Keratinocyte (primary cell): ENCODE measurements around the gene EPHB2. TPM values are rescaled to one million over a fixed set of nuclear protein-coding genes. Genes with fewer than 3 reads are reported as not detected.

Experiments
- DNase-seq: peaks from one replicate; pipeline ENCODE4 v3.0.0-alpha.2; 2011; ENCODE audit warnings: low read depth, missing footprints, low spot score
- FAIRE-seq: peaks from 2 replicates; lab custom pipeline; 2011; peaks lifted over from hg19 to GRCh38; lab: Jason Lieb, UNC
- H2AFZ ChIP-seq: 2 replicates; pipeline ENCODE4 v1.6.0; 2012; ENCODE audit warnings: low read length, control low read depth, inconsistent platforms; ENCODE audit not compliant: control insufficient read depth
- H3K27ac ChIP-seq: 2 replicates; pipeline ENCODE4 v1.5.1; 2011; ENCODE audit warnings: low read length; ENCODE audit not compliant: control insufficient read depth, insufficient read depth
- H3K27me3 ChIP-seq: 3 replicates; pipeline ENCODE4 v1.6.0; 2011; ENCODE audit warnings: low read length; ENCODE audit not compliant: control insufficient read depth, insufficient read depth; ENCODE audit errors: extremely low read depth
- H3K36me3 ChIP-seq, 2 experiments: 2 replicates in 1 of 2; 3 replicates in 1 of 2; pipeline ENCODE4 v1.5.1; 2011; ENCODE audit warnings: low read length in 2 of 2, mild to moderate bottlenecking in 1 of 2; ENCODE audit not compliant: control insufficient read depth in 2 of 2, insufficient read depth in 2 of 2; ENCODE audit errors: extremely low read depth in 1 of 2
- H3K4me1 ChIP-seq: 3 replicates; pipeline ENCODE4 v1.5.1; 2011; ENCODE audit warnings: low read length; ENCODE audit not compliant: control insufficient read depth, insufficient read depth; ENCODE audit errors: extremely low read depth
- H3K4me2 ChIP-seq: 3 replicates; pipeline ENCODE4 v1.6.0; 2011; ENCODE audit warnings: low read depth, low read length; ENCODE audit not compliant: control insufficient read depth, insufficient read depth; ENCODE audit errors: extremely low read depth
- H3K4me3 ChIP-seq, 3 experiments: fragments of 200-600 bp in 1 of 3; sonication (generic) in 1 of 3; 2 replicates in 2 of 3; 3 replicates in 1 of 3; pipeline ENCODE4 v1.5.1; 2011 to 2016; ENCODE audit warnings: low read length in 3 of 3, mild to moderate bottlenecking in 3 of 3, control low read depth in 2 of 3, inconsistent platforms in 1 of 3, low read depth in 1 of 3, mixed read lengths in 1 of 3, mixed run types in 1 of 3, moderate library complexity in 1 of 3; ENCODE audit not compliant: control insufficient read depth in 2 of 3, insufficient read depth in 2 of 3; ENCODE audit errors: extremely low read depth in 1 of 3
- H3K79me2 ChIP-seq: 2 replicates; pipeline ENCODE4 v1.6.0; 2012; ENCODE audit warnings: low read length; ENCODE audit not compliant: control insufficient read depth, insufficient read depth
- H3K9ac ChIP-seq: 3 replicates; pipeline ENCODE4 v1.6.0; 2011; ENCODE audit warnings: low read length; ENCODE audit not compliant: control insufficient read depth, insufficient read depth; ENCODE audit errors: extremely low read depth
- H3K9me1 ChIP-seq: 3 replicates; pipeline ENCODE4 v1.6.0; 2011; ENCODE audit warnings: low read length; ENCODE audit not compliant: control insufficient read depth, insufficient read depth; ENCODE audit errors: extremely low read depth
- H3K9me3 ChIP-seq: 2 replicates; pipeline ENCODE4 v1.5.1; 2012; ENCODE audit warnings: low read depth, low read length; ENCODE audit not compliant: control insufficient read depth
- H4K20me1 ChIP-seq: 3 replicates; pipeline ENCODE4 v1.6.0; 2011; ENCODE audit warnings: low read length; ENCODE audit not compliant: control insufficient read depth, insufficient read depth; ENCODE audit errors: extremely low read depth
- EZH2 ChIP-seq: IDR thresholded peaks from one replicate; pipeline ENCODE4 v1.6.1; 2012; ENCODE audit warnings: inconsistent platforms, mild to moderate bottlenecking, low read length, moderate library complexity
- dilution Hi-C: fragments of 300-500 bp; cut with MboI; formaldehyde crosslinking; loops from one replicate; pipeline ENCODE4 v1.7.0; 2020; ENCODE audit warnings: low sequenced_read_pairs; ENCODE audit not compliant: extremely low pct_ligation_motif_present
- polyA plus RNA-seq, 5 experiments: library from polyadenylated mRNA; depleted of rRNA in 3 of 5; stranded (reverse) in 3 of 5; stranded (forward) in 1 of 5; unstranded in 1 of 5; fragments of >200 nt; gene quantifications; 1 replicate in 1 of 5; 2 replicates in 3 of 5; 3 replicates in 1 of 5; pipeline versions ENCODE4 v1.2.1 to v1.2.3, GENCODE V29; 2011 to 2012; ENCODE audit warnings: missing spikeins in 2 of 5, low read depth in 1 of 5, low replicate concordance in 1 of 5
- TF ChIP-seq, protein P1 (sequence below), 3 experiments: IDR thresholded peaks in 1 of 3; conservative IDR thresholded peaks in 1 of 3; optimal IDR thresholded peaks in 1 of 3; 2 replicates in 2 of 3; 3 replicates in 1 of 3; pipeline versions ENCODE3 to v1.5.1; 2011; ENCODE audit warnings: low read length in 3 of 3, mild to moderate bottlenecking in 3 of 3, moderate library complexity in 2 of 3, control low read depth in 1 of 3, inconsistent platforms in 1 of 3; ENCODE audit not compliant: insufficient read depth in 2 of 3; ENCODE audit errors: extremely low read depth in 1 of 3

EPHB2 gene
- polyA plus RNA-seq, 1 donor (not counting 4 experiments of a cell fraction or from before 2014, with no cell fraction given), result 0.10 TPM

DNA sequence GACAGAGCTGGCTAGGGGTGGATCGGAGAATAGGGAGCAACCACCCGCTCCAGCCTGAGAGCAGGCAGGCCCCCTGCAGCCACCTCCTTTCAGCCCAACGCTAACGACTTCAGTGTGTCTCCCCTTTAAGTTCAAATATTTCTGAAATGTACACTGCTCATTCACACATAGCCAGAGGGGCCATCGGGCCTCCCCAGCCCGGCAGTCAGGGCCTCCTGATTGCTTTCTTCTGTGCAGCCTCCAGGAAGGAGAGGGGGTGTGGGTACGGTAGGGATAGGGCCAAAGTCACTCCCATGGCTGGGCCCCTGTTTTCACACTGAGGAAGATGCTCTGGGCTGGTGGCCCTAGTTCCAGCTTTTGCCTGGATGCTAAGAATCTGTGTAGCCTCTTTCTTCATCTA lies 64.8 kb downstream of the EPHB2 start:
- TF ChIP-seq, protein P1, sequence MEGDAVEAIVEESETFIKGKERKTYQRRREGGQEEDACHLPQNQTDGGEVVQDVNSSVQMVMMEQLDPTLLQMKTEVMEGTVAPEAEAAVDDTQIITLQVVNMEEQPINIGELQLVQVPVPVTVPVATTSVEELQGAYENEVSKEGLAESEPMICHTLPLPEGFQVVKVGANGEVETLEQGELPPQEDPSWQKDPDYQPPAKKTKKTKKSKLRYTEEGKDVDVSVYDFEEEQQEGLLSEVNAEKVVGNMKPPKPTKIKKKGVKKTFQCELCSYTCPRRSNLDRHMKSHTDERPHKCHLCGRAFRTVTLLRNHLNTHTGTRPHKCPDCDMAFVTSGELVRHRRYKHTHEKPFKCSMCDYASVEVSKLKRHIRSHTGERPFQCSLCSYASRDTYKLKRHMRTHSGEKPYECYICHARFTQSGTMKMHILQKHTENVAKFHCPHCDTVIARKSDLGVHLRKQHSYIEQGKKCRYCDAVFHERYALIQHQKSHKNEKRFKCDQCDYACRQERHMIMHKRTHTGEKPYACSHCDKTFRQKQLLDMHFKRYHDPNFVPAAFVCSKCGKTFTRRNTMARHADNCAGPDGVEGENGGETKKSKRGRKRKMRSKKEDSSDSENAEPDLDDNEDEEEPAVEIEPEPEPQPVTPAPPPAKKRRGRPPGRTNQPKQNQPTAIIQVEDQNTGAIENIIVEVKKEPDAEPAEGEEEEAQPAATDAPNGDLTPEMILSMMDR (optimal IDR thresholded peaks at IDR 0.05 in 1 of 3, IDR thresholded peaks at IDR 0.05 in 1 of 3, conservative IDR thresholded peaks at IDR 0.05 in 1 of 3; ENCODE audit: extremely low read depth in 1 of 3, insufficient read depth in 2 of 3, low read length in 3 of 3), result no peak
- DNase-seq, result no peak

DNA sequence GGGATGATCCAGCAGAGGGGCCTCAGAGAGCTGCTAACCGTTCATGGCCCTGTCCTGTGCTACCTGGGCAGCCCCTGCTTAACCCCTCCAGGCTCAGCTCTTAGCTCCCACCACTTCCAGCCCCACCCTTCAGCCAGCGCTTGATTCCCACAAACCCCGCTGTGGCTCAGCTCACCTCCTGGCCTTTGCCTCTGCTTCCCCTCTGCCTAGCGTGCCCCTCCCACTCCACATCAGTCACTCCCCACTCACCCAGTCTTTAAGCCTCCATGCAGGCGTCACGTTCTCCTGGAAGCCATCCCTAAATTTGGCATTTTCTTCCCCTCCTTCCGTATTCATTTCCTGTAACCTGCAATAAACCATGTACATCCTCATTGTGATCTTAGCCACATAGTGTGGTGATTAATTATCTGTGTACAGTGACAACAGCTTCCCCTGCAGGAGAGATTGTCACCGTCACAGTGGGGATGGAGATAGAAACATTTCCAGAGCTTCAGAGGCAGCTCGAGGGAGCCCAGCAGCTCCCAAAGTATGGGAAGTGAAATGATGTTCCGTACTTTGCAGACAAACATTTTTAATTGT lies 65.5 kb downstream of the EPHB2 start:
- peaks cover 21% of the 10 kb centered on the region for H3K27me3 ChIP-seq

More for the DNA sequence above, 64.8 kb downstream of the EPHB2 start:
- no peak overlapping the region for H3K4me2 ChIP-seq
- H2AFZ ChIP-seq, result no peak overlapping the region
- no peak overlapping the region for H3K4me3 ChIP-seq
- no peak for FAIRE-seq
- dilution Hi-C loops, result no loop called here
- no peaks in the 10 kb centered on the region for H3K4me1 ChIP-seq
- no peak overlapping the region for H3K27ac ChIP-seq
- H4K20me1 ChIP-seq, result no peaks in the 10 kb centered on the region
- no peaks in the 10 kb centered on the region for H3K9me1 ChIP-seq
- H3K9ac ChIP-seq, result no peak overlapping the region
- peaks cover 21% of the 10 kb centered on the region for H3K27me3 ChIP-seq
- H3K79me2 ChIP-seq, result no peaks in the 10 kb centered on the region
- no peaks in the 10 kb centered on the region for H3K9me3 ChIP-seq
- H3K36me3 ChIP-seq, result no peaks in the 10 kb centered on the region

More for the DNA sequence above, 65.5 kb downstream of the EPHB2 start:
- H4K20me1 ChIP-seq, result no peaks in the 10 kb centered on the region
- no peak overlapping the region for H2AFZ ChIP-seq
- no peaks in the 10 kb centered on the region for H3K9me1 ChIP-seq
- no peaks in the 10 kb centered on the region for H3K79me2 ChIP-seq
- no peaks in the 10 kb centered on the region for H3K36me3 ChIP-seq
- dilution Hi-C loops, result no loop called here
- H3K9ac ChIP-seq, result no peak overlapping the region
- DNase-seq, result no peak
- no peak for TF ChIP-seq EZH2
- TF ChIP-seq, protein P1 (optimal IDR thresholded peaks at IDR 0.05 in 1 of 3, IDR thresholded peaks at IDR 0.05 in 1 of 3, conservative IDR thresholded peaks at IDR 0.05 in 1 of 3; ENCODE audit: extremely low read depth in 1 of 3, insufficient read depth in 2 of 3, low read length in 3 of 3), result no peak
- FAIRE-seq, result no peak
- no peaks in the 10 kb centered on the region for H3K9me3 ChIP-seq
- no peaks in the 10 kb centered on the region for H3K4me1 ChIP-seq
- H3K4me2 ChIP-seq, result no peak overlapping the region
- no peak overlapping the region for H3K27ac ChIP-seq
- no peak overlapping the region for H3K4me3 ChIP-seq
